Liver (tissue), 2 donors: Measurements from ENCODE around the gene MYBPC3.

Experiments used
- REST ChIP-seq: IDR thresholded peaks from 2 replicates; pipeline ENCODE4 v1.6.1; 2016; ENCODE audit warnings: antibody characterized with exemption, mild to moderate bottlenecking
- TF ChIP-seq, protein P1 (sequence below): fragments of 150-350 bp; IDR thresholded peaks from 2 replicates; pipeline ENCODE4 v1.5.1; 2017; ENCODE audit warnings: improper control_type of control experiment, low read depth, low read length; ENCODE audit not compliant: missing input control
- donor health status: healthy.

DNA sequence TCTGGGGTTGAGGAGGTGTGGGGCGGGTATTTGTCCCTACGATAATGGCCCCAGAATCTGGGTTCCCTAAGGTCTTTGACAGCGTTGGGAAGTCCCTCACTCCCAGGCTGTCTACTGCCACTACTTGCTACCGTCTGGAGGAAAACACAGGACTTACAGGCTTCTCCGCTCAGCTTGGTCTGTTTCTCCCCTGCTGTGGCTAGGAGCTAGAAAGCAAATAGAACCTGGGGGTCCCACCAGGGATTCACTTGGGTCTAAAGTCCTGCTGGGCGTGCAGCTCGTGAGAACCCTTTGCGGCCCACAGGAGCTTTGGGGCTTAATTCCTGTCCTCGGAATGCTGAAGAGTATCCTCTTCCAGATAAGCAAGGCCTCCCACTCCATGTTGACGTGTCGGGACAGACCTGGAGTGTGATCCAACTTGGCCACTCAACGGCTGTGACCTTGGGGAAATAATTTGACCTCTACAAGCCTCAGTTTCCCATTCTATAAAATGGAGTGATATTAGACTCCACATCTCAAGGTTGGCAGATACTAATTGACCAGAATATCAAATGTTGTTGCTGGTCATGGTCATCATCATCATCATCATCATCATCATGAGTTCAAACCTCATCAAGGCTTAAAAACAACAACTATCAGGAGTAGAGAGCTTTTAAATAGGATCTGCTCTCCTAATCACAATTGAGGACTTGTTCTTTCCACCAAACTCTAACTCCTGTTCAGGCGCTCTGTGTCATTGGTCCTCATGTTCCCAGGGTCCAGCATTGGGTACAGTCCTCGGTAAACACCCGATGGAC, 1.7 kb upstream of the MYBPC3 start:
- TF ChIP-seq REST: no peak
- TF ChIP-seq, protein P1, sequence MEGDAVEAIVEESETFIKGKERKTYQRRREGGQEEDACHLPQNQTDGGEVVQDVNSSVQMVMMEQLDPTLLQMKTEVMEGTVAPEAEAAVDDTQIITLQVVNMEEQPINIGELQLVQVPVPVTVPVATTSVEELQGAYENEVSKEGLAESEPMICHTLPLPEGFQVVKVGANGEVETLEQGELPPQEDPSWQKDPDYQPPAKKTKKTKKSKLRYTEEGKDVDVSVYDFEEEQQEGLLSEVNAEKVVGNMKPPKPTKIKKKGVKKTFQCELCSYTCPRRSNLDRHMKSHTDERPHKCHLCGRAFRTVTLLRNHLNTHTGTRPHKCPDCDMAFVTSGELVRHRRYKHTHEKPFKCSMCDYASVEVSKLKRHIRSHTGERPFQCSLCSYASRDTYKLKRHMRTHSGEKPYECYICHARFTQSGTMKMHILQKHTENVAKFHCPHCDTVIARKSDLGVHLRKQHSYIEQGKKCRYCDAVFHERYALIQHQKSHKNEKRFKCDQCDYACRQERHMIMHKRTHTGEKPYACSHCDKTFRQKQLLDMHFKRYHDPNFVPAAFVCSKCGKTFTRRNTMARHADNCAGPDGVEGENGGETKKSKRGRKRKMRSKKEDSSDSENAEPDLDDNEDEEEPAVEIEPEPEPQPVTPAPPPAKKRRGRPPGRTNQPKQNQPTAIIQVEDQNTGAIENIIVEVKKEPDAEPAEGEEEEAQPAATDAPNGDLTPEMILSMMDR: no peak
